Endothelial cell (in vitro differentiated cells): ENCODE data around the gene ERC1. TPM values are rescaled to one million over a fixed set of nuclear protein-coding genes. Genes with fewer than 3 reads are reported as not detected.

Experiments
- DNase-seq: peaks from one replicate; pipeline ENCODE4 v3.0.0; 2021; ENCODE audit warnings: low spot score
- H3K27ac Mint-ChIP-seq: one replicate; pipeline ENCODE4 v1.8.0; 2021; ENCODE audit warnings: mixed read lengths, inconsistent platforms; ENCODE audit not compliant: unreplicated experiment
- H3K27me3 Mint-ChIP-seq: one replicate; pipeline ENCODE4 v1.8.0; 2021; ENCODE audit warnings: mild to moderate bottlenecking, moderate library complexity, mixed read lengths, inconsistent platforms; ENCODE audit not compliant: unreplicated experiment
- H3K36me3 Mint-ChIP-seq: one replicate; pipeline ENCODE4 v1.8.0; 2021; ENCODE audit warnings: mild to moderate bottlenecking, low read depth, mixed read lengths, inconsistent platforms; ENCODE audit not compliant: unreplicated experiment
- H3K4me1 Mint-ChIP-seq: one replicate; pipeline ENCODE4 v1.8.0; 2021; ENCODE audit warnings: mild to moderate bottlenecking, mixed read lengths, inconsistent platforms; ENCODE audit not compliant: unreplicated experiment
- H3K4me3 Mint-ChIP-seq: one replicate; pipeline ENCODE4 v1.8.0; 2021; ENCODE audit warnings: mild to moderate bottlenecking, mixed read lengths, inconsistent platforms; ENCODE audit not compliant: unreplicated experiment
- H3K9me3 Mint-ChIP-seq: one replicate; pipeline ENCODE4 v1.8.0; 2021; ENCODE audit warnings: mixed read lengths, inconsistent platforms; ENCODE audit not compliant: unreplicated experiment
- total RNA-seq: library from RNA; stranded (reverse); fragmentation: NEBNext Ultra II Directional; extraction: Animal tissue kit (Norgen Biotek cat#: 25700); gene quantifications from one replicate; pipeline ENCODE4 v1.2.1, GENCODE V29; 2021; ENCODE audit not compliant: unreplicated experiment
- TF ChIP-seq, protein P1 (sequence below): fragments of 200-600 bp; sonication (generic); IDR thresholded peaks from one replicate; pipeline ENCODE4 v1.5.0; 2021; ENCODE audit warnings: antibody characterized with exemption; ENCODE audit not compliant: unreplicated experiment

ERC1 gene
- total RNA-seq, 1 donor from 2014 or later: 57.9 TPM

DNA sequence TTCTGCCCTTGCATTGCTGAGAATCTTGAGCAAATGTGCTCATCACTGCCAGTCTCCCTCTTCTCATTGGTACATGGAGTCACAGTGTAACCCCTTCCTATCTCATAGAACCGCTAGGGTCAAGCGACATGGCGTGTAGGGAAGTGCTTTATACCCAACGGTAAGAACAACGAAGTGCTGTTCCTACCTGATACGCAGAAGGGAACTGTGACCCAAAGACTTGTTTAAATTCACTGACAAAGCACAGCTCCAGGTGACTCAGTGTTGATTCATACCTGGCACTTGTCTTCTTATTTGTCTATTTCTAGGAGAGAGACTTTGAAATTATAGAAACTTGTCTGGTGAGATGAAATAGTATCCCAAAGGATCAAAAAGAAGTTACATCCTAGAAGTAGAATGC lies 549.7 kb downstream of the ERC1 start:
- no peak overlapping the region for H3K4me3 Mint-ChIP-seq
- H3K27me3 Mint-ChIP-seq: no peaks in the 10 kb centered on the region
- H3K4me1 Mint-ChIP-seq: no peaks in the 10 kb centered on the region
- H3K27ac Mint-ChIP-seq: no peak overlapping the region
- DNase-seq: no peak
- H3K9me3 Mint-ChIP-seq: no peaks in the 10 kb centered on the region
- H3K36me3 Mint-ChIP-seq: peaks cover 5% of the 10 kb centered on the region
- TF ChIP-seq, protein P1, sequence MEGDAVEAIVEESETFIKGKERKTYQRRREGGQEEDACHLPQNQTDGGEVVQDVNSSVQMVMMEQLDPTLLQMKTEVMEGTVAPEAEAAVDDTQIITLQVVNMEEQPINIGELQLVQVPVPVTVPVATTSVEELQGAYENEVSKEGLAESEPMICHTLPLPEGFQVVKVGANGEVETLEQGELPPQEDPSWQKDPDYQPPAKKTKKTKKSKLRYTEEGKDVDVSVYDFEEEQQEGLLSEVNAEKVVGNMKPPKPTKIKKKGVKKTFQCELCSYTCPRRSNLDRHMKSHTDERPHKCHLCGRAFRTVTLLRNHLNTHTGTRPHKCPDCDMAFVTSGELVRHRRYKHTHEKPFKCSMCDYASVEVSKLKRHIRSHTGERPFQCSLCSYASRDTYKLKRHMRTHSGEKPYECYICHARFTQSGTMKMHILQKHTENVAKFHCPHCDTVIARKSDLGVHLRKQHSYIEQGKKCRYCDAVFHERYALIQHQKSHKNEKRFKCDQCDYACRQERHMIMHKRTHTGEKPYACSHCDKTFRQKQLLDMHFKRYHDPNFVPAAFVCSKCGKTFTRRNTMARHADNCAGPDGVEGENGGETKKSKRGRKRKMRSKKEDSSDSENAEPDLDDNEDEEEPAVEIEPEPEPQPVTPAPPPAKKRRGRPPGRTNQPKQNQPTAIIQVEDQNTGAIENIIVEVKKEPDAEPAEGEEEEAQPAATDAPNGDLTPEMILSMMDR: no peak

DNA sequence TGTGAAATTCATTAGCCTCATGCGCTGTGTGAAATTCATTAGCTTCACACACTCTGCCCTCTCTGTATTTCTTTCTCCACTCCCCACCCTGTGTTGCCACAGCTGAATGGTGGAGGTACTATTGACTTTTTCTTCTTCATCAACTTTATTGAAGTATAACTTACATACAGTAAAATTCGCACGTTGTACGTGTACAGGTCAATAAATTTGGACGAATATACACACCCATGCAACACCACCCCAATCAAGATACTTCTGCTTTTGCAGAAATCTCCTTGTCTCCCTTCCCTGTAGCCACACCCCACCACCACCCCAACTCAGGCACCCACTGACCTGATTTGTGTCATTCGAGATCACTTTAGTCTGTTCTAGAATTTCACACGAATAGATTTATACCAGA lies 551.6 kb downstream of the ERC1 start:
- Mint-ChIP-seq H3K4me3 (no peak overlapping the region), H3K27ac (no peak overlapping the region), H3K9me3 (no peaks in the 10 kb centered on the region), H3K36me3 (peaks cover 5% of the 10 kb centered on the region), H3K4me1 (no peaks in the 10 kb centered on the region), H3K27me3 (peaks cover 4% of the 10 kb centered on the region)
- DNase-seq: no peak
- TF ChIP-seq, protein P1: no peak

DNA sequence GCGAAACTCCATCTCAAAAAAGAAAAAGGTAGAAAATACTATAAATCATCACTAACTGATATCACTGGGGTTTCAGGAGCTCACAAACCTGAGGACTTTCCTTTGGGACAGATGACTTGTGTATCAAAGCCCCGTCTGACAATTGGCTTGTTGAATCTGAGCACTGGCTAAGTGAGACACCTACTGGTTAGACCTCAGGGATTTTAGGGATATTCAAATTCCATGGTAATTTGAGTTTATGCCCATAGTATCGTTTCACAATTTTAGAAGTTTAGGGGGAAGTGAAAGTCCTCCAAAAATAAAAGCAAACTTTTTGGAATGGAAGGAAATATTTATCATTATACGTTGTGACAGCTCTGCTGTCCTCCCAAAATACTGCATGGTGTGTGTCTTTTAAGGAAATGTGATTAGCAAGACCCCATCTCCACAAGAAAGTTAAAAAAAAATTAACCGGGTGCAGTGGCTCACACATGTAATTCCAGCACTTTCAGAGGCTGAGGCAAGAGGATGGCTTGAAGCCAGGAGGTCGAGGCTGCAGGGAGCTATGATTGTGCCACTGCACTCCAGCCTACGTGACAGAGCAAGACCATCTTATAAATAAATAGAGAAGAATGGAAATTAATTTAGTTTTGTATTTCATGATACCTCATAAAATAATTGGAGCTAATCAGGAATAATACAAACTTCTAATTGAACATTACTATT lies 554.1 kb downstream of the ERC1 start:
- no peak for DNase-seq
- peaks cover 9% of the 10 kb centered on the region for H3K36me3 Mint-ChIP-seq
- H3K4me3 Mint-ChIP-seq: no peak overlapping the region
- TF ChIP-seq, protein P1: no peak
- H3K27ac Mint-ChIP-seq: no peak overlapping the region
- H3K9me3 Mint-ChIP-seq: no peaks in the 10 kb centered on the region
- H3K27me3 Mint-ChIP-seq: peaks cover 6% of the 10 kb centered on the region
- H3K4me1 Mint-ChIP-seq: no peaks in the 10 kb centered on the region

Other genes starting within 250 kb of the ERC1 start
- 160 TPM for gene WNK1, start 238.6 kb upstream of the ERC1 start, total RNA-seq
- gene RAD52, start 41.5 kb upstream of the ERC1 start, total RNA-seq: 20.3 TPM